Left lung (tissue), 10 donors: ENCODE measurements around the gene SLC12A7. TPM values are rescaled to one million over a fixed set of nuclear protein-coding genes. Genes with fewer than 3 reads are reported as not detected.
A peak's percentile ranks its signal among the peaks of the same experiment; 100 is the strongest.

ENCODE experiments used
- ATAC-seq: fragments of 200-7000 bp; cut with Tn5 transposase; one replicate; pipeline ENCODE4 v1.9.1; 2020; ENCODE audit warnings: moderate library complexity
- DNase-seq, 4 donors: peaks; one replicate each; pipeline ENCODE4 v3.0.0-alpha.2; 2013 to 2020
- H3K27ac ChIP-seq, 2 donors: fragments of 200-600 bp; sonication (generic) in 1 of 2; one replicate each; pipeline versions ENCODE4 v1.5.0 to v1.8.0; 2020 to 2021
- H3K27me3 ChIP-seq, 2 donors: fragments of 200-600 bp; sonication (generic) in 1 of 2; one replicate each; pipeline versions ENCODE4 v1.5.0 to v1.8.0; 2020 to 2021
- H3K36me3 ChIP-seq, 2 donors: fragments of 200-600 bp; sonication (generic) in 1 of 2; one replicate each; pipeline versions ENCODE4 v1.5.0 to v1.8.0; 2020 to 2021
- H3K4me1 ChIP-seq, 2 donors: fragments of 200-600 bp; one replicate each; pipeline ENCODE4 v1.8.0; 2021
- H3K4me3 ChIP-seq, 2 donors: fragments of 200-600 bp; sonication (generic) in 1 of 2; one replicate each; pipeline versions ENCODE4 v1.5.0 to v1.8.0; 2020 to 2021; ENCODE audit warnings: mild to moderate bottlenecking in 1 of 2
- H3K9me3 ChIP-seq, 2 donors: fragments of 200-600 bp; sonication (generic) in 1 of 2; one replicate each; pipeline versions ENCODE4 v1.5.0 to v1.8.0; 2020 to 2021
- intact Hi-C, 2 donors: fragments of 100-400 bp; cut with DNase I; formaldehyde crosslinking; loops; one replicate each; pipeline versions ENCODE4 v1.11.2 to v1.14.2; 2022
- polyA plus RNA-seq, 6 donors: library from polyadenylated mRNA; unstranded; fragments of 120-200 nt; gene quantifications; one replicate each; pipeline ENCODE4 v1.2.1, GENCODE V29; 2013; ENCODE audit not compliant: insufficient read length in 6 of 6
- total RNA-seq, 2 donors: library from RNA; stranded (reverse); fragmentation: NEBNext Ultra II Directional; extraction: Animal tissue kit (Norgen Biotek cat#: 25700); gene quantifications; one replicate each; pipeline ENCODE4 v1.2.1, GENCODE V29; 2021
- TF ChIP-seq, protein P1 (sequence below), 2 donors: fragments of 200-600 bp; sonication (generic) in 1 of 2; IDR thresholded peaks; one replicate each; pipeline versions ENCODE4 v1.5.0 to v1.8.0; 2021; ENCODE audit warnings: antibody characterized with exemption in 2 of 2
- donor health status: DM: no; HTN: yes; CAD: no.
- donor health status: DM: no; HTN: no; CAD: no.

Gene SLC12A7
- total and polyA plus RNA-seq, 8 donors = 28.1 to 45.0 (median 32.3) TPM

DNA sequence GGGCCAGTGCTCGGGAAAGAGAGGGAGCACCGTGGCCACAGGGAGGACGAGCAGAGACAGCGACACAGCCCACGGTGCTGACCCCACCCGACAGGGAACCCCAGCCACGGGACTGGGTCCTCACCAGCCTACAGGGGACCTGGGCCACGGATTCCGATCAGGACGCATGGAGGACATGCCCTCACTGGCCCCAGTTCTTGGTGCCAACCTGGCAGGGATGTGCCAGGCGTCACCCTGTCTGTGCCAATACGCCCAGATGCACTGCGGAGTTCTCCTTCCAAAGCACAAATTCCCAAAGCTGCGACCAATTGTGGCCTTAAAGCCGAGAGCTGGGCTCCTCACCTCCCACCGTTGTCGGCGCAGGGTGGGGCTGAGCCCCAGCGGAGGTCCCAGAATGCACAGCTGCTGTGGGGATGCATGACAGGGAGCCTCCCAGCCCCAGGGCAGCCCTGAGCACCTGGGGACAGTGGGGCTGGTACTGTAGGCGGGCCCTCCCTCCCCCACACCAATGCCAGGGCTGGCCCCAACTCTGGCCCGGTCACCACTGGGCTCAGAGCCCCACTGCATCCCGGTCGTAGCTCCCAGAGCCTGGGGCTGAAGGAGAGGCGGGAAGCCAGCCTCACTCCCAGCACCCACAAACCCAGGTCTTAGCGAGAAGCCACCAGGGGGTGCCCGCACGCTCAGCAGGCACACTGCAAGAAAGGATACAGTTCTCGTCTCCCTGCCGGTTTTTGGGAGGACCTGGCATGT is 59.0 kb downstream of the SLC12A7 start:
- ATAC-seq = no peak
- Histone ChIP-seq H3K27ac (no peak overlapping the region), H3K27me3 (no peaks in the 10 kb centered on the region), H3K4me1 (no peaks in the 10 kb centered on the region), H3K4me3 (no peak overlapping the region), H3K9me3 (no peaks in the 10 kb centered on the region), H3K36me3 (peaks cover 0 to 75% of the 10 kb centered on the region in 2 donors)
- TF ChIP-seq, protein P1, sequence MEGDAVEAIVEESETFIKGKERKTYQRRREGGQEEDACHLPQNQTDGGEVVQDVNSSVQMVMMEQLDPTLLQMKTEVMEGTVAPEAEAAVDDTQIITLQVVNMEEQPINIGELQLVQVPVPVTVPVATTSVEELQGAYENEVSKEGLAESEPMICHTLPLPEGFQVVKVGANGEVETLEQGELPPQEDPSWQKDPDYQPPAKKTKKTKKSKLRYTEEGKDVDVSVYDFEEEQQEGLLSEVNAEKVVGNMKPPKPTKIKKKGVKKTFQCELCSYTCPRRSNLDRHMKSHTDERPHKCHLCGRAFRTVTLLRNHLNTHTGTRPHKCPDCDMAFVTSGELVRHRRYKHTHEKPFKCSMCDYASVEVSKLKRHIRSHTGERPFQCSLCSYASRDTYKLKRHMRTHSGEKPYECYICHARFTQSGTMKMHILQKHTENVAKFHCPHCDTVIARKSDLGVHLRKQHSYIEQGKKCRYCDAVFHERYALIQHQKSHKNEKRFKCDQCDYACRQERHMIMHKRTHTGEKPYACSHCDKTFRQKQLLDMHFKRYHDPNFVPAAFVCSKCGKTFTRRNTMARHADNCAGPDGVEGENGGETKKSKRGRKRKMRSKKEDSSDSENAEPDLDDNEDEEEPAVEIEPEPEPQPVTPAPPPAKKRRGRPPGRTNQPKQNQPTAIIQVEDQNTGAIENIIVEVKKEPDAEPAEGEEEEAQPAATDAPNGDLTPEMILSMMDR (IDR thresholded peaks at IDR 0.05) = no peak
- intact Hi-C loops = no loop called here
- peak in 1 of 4 donors; percentile 73 for DNase-seq

DNA sequence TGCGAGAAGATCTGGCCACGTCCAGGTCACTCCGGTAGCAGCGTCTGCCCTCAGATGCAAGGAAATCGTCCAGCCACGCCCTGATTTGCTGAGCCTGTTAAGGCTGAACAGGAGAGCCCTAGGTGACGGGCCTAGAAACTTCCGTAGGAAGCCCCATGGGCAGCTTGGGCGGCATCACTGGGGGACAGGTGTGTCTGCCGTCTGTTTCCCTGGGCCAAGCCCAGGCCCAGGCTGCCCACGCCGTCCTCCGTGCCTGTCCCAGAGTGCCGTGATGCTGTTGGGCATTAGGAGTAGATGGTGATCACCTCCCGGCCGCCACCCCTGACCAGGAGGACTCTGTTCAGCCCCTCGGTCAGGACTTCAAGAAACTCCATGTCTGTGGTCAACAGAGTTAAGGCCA is 59.8 kb downstream of the SLC12A7 start:
- ATAC-seq (no peak), DNase-seq (peak in 1 of 4 donors; percentile 70)
- Histone ChIP-seq H3K4me1 (no peaks in the 10 kb centered on the region), H3K9me3 (no peaks in the 10 kb centered on the region), H3K4me3 (no peak overlapping the region), H3K27ac (no peak overlapping the region), H3K36me3 (peaks cover 0 to 68% of the 10 kb centered on the region in 2 donors), H3K27me3 (no peaks in the 10 kb centered on the region)
- intact Hi-C loops = no loop called here
- TF ChIP-seq, protein P1 (IDR thresholded peaks at IDR 0.05) = no peak

DNA sequence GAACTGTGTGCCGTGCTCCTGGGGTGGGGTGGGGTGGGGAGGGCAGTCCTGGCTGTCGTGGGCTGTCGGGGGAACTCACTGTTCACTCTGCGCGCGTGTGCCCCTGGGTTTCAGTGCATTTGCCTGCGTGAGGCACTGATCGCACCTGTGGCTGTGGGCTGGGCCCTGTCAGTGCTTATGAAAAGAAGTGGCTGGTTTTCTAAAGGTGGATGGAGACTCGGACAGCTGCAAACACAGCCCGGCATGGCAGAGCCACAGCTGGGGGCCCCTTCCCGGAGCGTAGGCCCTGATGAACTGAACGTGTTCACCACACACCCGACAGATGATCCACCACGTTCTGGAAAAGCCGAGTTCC is 60.5 kb downstream of the SLC12A7 start:
- H3K27ac ChIP-seq = no peak overlapping the region
- TF ChIP-seq, protein P1 (IDR thresholded peaks at IDR 0.05) = no peak
- H3K36me3 ChIP-seq = peaks cover 0 to 60% of the 10 kb centered on the region in 2 donors
- peak in 1 of 4 donors; percentile 54 for DNase-seq
- intact Hi-C loops = no loop called here
- H3K4me3 ChIP-seq = no peak overlapping the region
- no peaks in the 10 kb centered on the region for H3K4me1 ChIP-seq
- ATAC-seq = no peak
- no peaks in the 10 kb centered on the region for H3K27me3 ChIP-seq
- H3K9me3 ChIP-seq = no peaks in the 10 kb centered on the region

DNA sequence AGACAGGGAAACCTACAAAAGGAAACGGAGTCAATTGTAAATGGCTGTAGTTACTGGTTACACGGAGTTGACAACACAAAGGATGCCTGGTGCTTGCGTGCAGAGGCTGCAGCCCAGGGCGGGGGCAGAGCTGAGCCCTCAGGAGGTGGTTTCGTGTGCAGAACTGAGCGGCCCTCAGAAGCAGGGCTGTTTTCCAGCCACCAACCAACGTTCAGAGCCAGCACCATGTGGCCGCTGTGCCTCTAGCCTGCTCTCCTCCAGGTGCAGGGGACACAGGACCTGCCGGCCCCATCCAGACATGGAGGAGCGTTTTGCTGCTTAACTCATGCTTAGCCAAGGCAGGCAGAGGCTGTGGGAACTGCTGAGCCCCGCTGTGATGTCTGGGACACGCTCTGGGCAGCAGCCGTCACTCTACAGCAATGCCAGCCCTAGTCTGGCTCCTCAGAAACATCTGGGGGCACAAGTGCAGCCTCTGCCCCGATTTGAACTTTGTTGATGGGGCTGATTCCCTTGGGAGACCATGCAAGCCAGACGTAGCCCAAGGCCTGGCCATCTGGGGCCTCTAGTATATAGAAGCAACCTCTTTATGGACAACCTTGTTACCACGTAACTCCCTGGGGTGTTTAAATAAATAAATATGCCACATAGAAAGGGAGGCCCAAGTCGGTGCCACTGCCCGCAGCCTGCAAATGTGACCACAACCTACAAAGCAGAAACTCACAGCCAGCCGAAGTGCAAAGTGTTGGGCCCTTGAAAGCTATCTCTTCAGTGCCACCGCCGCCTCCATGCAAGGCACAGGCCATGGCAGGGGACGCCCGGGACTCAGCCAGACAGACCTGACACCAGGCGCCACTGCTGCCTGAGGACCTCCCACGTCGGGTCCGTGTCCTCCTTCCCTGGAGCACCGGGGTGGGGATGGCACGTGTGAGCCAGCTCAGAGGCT is 61.2 kb downstream of the SLC12A7 start:
- ATAC-seq (no peak), DNase-seq (peak in 1 of 4 donors; percentile 82)
- no peak overlapping the region for H3K27ac ChIP-seq
- no peak overlapping the region for H3K4me3 ChIP-seq
- no peaks in the 10 kb centered on the region for H3K9me3 ChIP-seq
- H3K27me3 ChIP-seq = no peaks in the 10 kb centered on the region
- TF ChIP-seq, protein P1 (IDR thresholded peaks at IDR 0.05) = no peak
- H3K36me3 ChIP-seq = peaks cover 0 to 54% of the 10 kb centered on the region in 2 donors
- intact Hi-C loops = no loop called here
- no peaks in the 10 kb centered on the region for H3K4me1 ChIP-seq
